GM12892 (cell line): ENCODE measurements around the gene LRCH3.
"Not testable (repeated sequence)": the region's sequence is repeated elsewhere in the genome, so short reads cannot be mapped to it uniquely, and the experiment has no call there.

Source experiments
- DNase-seq: peaks from one replicate; pipeline ENCODE4 v3.0.0; 2011; ENCODE audit not compliant: insufficient read length
- FAIRE-seq: peaks from 2 replicates; lab custom pipeline; 2011; peaks lifted over from hg19 to GRCh38; lab: Jason Lieb, UNC
- POLR2A ChIP-seq: IDR thresholded peaks from 2 replicates; pipeline ENCODE4 v1.6.1; 2011; ENCODE audit warnings: low read depth, low read length, control low read depth
- POLR2AphosphoS5 ChIP-seq: IDR thresholded peaks from 2 replicates; pipeline ENCODE4 v1.6.1; 2011; ENCODE audit warnings: low read depth, low read length, control low read depth
- TAF1 ChIP-seq: IDR thresholded peaks from 2 replicates; pipeline ENCODE4 v1.6.1; 2011; ENCODE audit warnings: low read depth, mild to moderate bottlenecking, control low read depth, low read length, borderline replicate concordance

Gene LRCH3

GRCh38 chr3:197890693-197891092 is 99.6 kb downstream of the LRCH3 start:
- DNase-seq, result no peak
- FAIRE-seq, result no peak
- TF ChIP-seq TAF1 (no peak), POLR2A (no peak), POLR2AphosphoS5 (no peak)

GRCh38 chr3:197892162-197892561 is 101.1 kb downstream of the LRCH3 start:
- DNase-seq (no peak), FAIRE-seq (no peak)
- TF ChIP-seq POLR2AphosphoS5 (no peak), TAF1 (no peak), POLR2A (no peak)

GRCh38 chr3:197896421-197896820 is 105.4 kb downstream of the LRCH3 start:
- TF ChIP-seq TAF1, result no peak
- TF ChIP-seq POLR2A, result no peak
- no peak for TF ChIP-seq POLR2AphosphoS5
- DNase-seq (no peak), FAIRE-seq (no peak)

GRCh38 chr3:197899833-197900478 is 108.9 kb downstream of the LRCH3 start:
- DNase-seq (no peak), FAIRE-seq (no peak)
- TF ChIP-seq TAF1, result no peak
- no peak for TF ChIP-seq POLR2AphosphoS5
- no peak for TF ChIP-seq POLR2A

GRCh38 chr3:197901626-197902025 is 110.6 kb downstream of the LRCH3 start:
- DNase-seq (no peak), FAIRE-seq (no peak)
- TF ChIP-seq POLR2A (no peak), POLR2AphosphoS5 (no peak), TAF1 (no peak)

GRCh38 chr3:197906023-197906849 is 115.2 kb downstream of the LRCH3 start:
- no peak for TF ChIP-seq TAF1
- no peak for TF ChIP-seq POLR2A
- no peak for TF ChIP-seq POLR2AphosphoS5
- FAIRE-seq (peak; percentile 58), DNase-seq (peak; percentile 38)

- DNase-seq (no peak), FAIRE-seq (no peak)
- TF ChIP-seq POLR2A (no peak), POLR2AphosphoS5 (no peak), TAF1 (no peak)
Observed at GRCh38 chr3:197906850-197907187, 115.8 kb downstream of the LRCH3 start.

GRCh38 chr3:197907196-197907595 is 116.1 kb downstream of the LRCH3 start:
- no peak for FAIRE-seq
- no peak for DNase-seq
- no peak for TF ChIP-seq TAF1
- TF ChIP-seq POLR2A, result no peak
- TF ChIP-seq POLR2AphosphoS5, result no peak

- not testable (repeated sequence) for FAIRE-seq
Observed at GRCh38 chr3:197908550-197908949, 117.5 kb downstream of the LRCH3 start.

GRCh38 chr3:197908957-197909701 is 118.1 kb downstream of the LRCH3 start:
- TF ChIP-seq POLR2AphosphoS5 (no peak), POLR2A (no peak), TAF1 (no peak)
- FAIRE-seq, result no peak
- no peak for DNase-seq

More at GRCh38 chr3:197908550-197908949, 117.5 kb downstream of the LRCH3 start:
- DNase-seq, result not testable (repeated sequence)

- DNase-seq (no peak), FAIRE-seq (no peak)
- no peak for TF ChIP-seq TAF1
- TF ChIP-seq POLR2AphosphoS5, result no peak
- TF ChIP-seq POLR2A, result no peak
Observed at GRCh38 chr3:197912741-197913476, 121.9 kb downstream of the LRCH3 start.

- DNase-seq, result no peak
- no peak for FAIRE-seq
- no peak for TF ChIP-seq POLR2AphosphoS5
- no peak for TF ChIP-seq POLR2A
- no peak for TF ChIP-seq TAF1
Observed at GRCh38 chr3:197913641-197914380, 122.8 kb downstream of the LRCH3 start.

GRCh38 chr3:197921429-197922275 is 130.6 kb downstream of the LRCH3 start:
- not testable (repeated sequence) for DNase-seq, FAIRE-seq
